Caco-2 (cell line): Measurements from ENCODE around the gene SKAP2. TPM values are rescaled to one million over a fixed set of nuclear protein-coding genes. Genes with fewer than 3 reads are reported as not detected.

Experiments used
- BruUV-seq: library from RNA; stranded (reverse); fragments of 400-500 nt; replicated peaks from 2 replicates; lab custom pipeline; 2021; lab: Mats Ljungman, UMichigan
- CTCF ChIA-PET: fragments of 300-600 bp; sonication (Branson Sonifier 250); formaldehyde crosslinking; loops from one replicate; lab custom pipeline; 2022; ENCODE audit warnings: antibody characterized with exemption; lab: Charles Lee
- POLR2A ChIA-PET: fragments of 300-600 bp; sonication (Branson Sonifier 250); formaldehyde crosslinking; loops from one replicate; lab custom pipeline; 2022; ENCODE audit warnings: antibody characterized with exemption; lab: Charles Lee
- DNase-seq, 2 experiments: peaks; one replicate each; pipeline versions ENCODE4 v3.0.0 to v3.0.0-alpha.2; 2020 to 2022
- H3K27me3 ChIP-seq: replicated peaks from 2 replicates; pipeline ENCODE4 v1.6.0; 2011; ENCODE audit warnings: low read length; ENCODE audit not compliant: control insufficient read depth, insufficient read depth
- H3K36me3 ChIP-seq: 2 replicates; pipeline ENCODE4 v1.5.1; 2011; ENCODE audit warnings: low read length; ENCODE audit not compliant: control insufficient read depth, insufficient read depth
- H3K4me1 ChIP-seq: fragments of 250-450 bp; sonication (Bioruptor Pico); 2 replicates; pipeline ENCODE4 v1.5.1; 2020; ENCODE audit warnings: mild to moderate bottlenecking
- H3K4me3 ChIP-seq: 2 replicates; pipeline ENCODE4 v1.5.1; 2011; ENCODE audit warnings: low read depth, mild to moderate bottlenecking, control low read depth, low read length
- H3K9me3 ChIP-seq: fragments of 250-450 bp; sonication (Bioruptor Pico); 2 replicates; pipeline ENCODE4 v1.5.1; 2020; ENCODE audit warnings: mild to moderate bottlenecking, moderate library complexity
- H3K27ac Mint-ChIP-seq: one replicate; pipeline ENCODE4 v1.8.0; 2022; ENCODE audit warnings: mixed read lengths; ENCODE audit not compliant: unreplicated experiment
- H3K27me3 Mint-ChIP-seq: one replicate; pipeline ENCODE4 v1.8.0; 2022; ENCODE audit warnings: mixed read lengths; ENCODE audit not compliant: insufficient read depth, unreplicated experiment
- H3K36me3 Mint-ChIP-seq: one replicate; pipeline ENCODE4 v1.8.0; 2022; ENCODE audit warnings: mild to moderate bottlenecking, mixed read lengths; ENCODE audit not compliant: insufficient read depth, unreplicated experiment
- H3K4me1 Mint-ChIP-seq: one replicate; pipeline ENCODE4 v1.8.0; 2022; ENCODE audit warnings: low read depth, mixed read lengths; ENCODE audit not compliant: unreplicated experiment
- H3K4me3 Mint-ChIP-seq: one replicate; pipeline ENCODE4 v1.8.0; 2022; ENCODE audit warnings: mild to moderate bottlenecking, moderate library complexity, mixed read lengths; ENCODE audit not compliant: unreplicated experiment
- H3K9me3 Mint-ChIP-seq: one replicate; pipeline ENCODE4 v1.8.0; 2022; ENCODE audit warnings: mixed read lengths; ENCODE audit not compliant: unreplicated experiment
- intact Hi-C: fragments of 100-400 bp; cut with micrococcal nuclease; formaldehyde crosslinking; loops from one replicate; pipeline ENCODE4 v1.10.0; 2022; ENCODE audit not compliant: unreplicated experiment
- total RNA-seq: library from RNA; stranded (reverse); gene quantifications from 2 replicates; pipeline ENCODE4 v1.2.3, GENCODE V29; 2022
- TF ChIP-seq, protein P1 (sequence below), 2 experiments: fragments of 200-600 bp in 1 of 2; IDR thresholded peaks; 1 replicate in 1 of 2; 2 replicates in 1 of 2; pipeline versions ENCODE4 v1.5.1 to v1.8.0; 2011 to 2022; ENCODE audit warnings: antibody characterized with exemption in 1 of 2, control low read depth in 1 of 2, inconsistent platforms in 1 of 2, low read depth in 1 of 2, low read length in 1 of 2, mild to moderate bottlenecking in 1 of 2, moderate library complexity in 1 of 2; ENCODE audit not compliant: insufficient read depth in 1 of 2, severe bottlenecking in 1 of 2, unreplicated experiment in 1 of 2

SKAP2 gene
- total RNA-seq, 1 experiment from 2014 or later: 36.2 TPM

DNA sequence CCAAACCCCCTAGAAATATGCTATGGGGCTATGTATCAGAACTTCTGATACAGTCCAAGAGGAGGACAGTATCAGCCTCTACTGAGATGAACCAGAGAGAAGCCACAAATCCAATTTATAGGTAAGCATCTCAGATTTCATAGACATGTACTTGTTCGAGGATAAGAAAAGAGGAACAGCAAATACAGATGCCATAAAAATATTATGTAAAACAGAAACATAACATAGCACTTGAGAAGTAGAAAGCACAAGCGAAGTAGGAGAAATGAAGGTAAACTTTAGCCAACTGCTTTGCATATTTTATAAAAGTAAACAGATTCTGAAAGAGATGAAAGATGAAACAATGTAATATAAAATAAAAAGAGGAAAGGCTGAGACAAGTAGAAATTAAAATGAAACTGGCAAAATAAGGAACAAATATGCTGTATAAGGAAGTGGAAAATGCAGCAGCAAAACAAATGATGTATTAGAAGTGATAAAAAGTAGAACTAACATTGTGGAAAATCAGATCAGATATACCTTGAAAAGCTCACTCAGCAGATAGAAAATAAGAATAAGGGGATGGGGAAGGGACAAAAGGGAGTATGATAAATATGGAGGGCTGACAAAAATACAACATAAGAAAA, 135.1 kb downstream of the SKAP2 start:
- no peaks in the 10 kb centered on the region for H3K9me3 ChIP-seq
- ChIA-PET POLR2A (no interaction called here), CTCF (no interaction called here)
- no peaks in the 10 kb centered on the region for H3K4me1 ChIP-seq
- intact Hi-C loops: no loop called here
- Mint-ChIP-seq H3K4me1 (no peaks in the 10 kb centered on the region), H3K36me3 (no peaks in the 10 kb centered on the region), H3K9me3 (no peaks in the 10 kb centered on the region), H3K4me3 (no peak overlapping the region), H3K27me3 (no peaks in the 10 kb centered on the region), H3K27ac (no peak overlapping the region)
- no peaks in the 10 kb centered on the region for H3K36me3 ChIP-seq
- no peaks in the 10 kb centered on the region for H3K27me3 ChIP-seq
- BruUV-seq: no TSS peak
- no peak overlapping the region for H3K4me3 ChIP-seq
- DNase-seq: no peak
- TF ChIP-seq, protein P1, sequence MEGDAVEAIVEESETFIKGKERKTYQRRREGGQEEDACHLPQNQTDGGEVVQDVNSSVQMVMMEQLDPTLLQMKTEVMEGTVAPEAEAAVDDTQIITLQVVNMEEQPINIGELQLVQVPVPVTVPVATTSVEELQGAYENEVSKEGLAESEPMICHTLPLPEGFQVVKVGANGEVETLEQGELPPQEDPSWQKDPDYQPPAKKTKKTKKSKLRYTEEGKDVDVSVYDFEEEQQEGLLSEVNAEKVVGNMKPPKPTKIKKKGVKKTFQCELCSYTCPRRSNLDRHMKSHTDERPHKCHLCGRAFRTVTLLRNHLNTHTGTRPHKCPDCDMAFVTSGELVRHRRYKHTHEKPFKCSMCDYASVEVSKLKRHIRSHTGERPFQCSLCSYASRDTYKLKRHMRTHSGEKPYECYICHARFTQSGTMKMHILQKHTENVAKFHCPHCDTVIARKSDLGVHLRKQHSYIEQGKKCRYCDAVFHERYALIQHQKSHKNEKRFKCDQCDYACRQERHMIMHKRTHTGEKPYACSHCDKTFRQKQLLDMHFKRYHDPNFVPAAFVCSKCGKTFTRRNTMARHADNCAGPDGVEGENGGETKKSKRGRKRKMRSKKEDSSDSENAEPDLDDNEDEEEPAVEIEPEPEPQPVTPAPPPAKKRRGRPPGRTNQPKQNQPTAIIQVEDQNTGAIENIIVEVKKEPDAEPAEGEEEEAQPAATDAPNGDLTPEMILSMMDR (IDR thresholded peaks at IDR 0.05; ENCODE audit: insufficient read depth in 1 of 2, low read depth in 1 of 2, low read length in 1 of 2, severe bottlenecking in 1 of 2, unreplicated experiment in 1 of 2): no peak

DNA sequence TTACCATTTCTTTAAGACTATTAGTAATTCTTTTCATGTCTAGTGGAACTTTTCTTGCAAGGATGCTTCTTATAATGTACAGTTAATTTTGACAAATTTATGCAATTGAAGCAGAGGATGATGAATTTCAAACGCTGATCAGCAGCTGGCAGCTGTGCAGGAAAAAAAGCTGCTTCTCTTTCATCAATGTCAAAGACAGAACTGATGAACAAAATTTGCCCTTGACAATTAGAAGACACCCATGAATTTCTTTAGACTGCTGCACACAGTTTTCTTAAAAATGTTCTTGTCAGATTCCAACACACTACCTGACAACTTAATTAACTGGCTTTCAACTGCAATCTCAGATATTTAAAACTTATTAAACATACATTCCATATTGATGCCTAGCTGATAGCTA, 138.3 kb downstream of the SKAP2 start:
- no TSS peak for BruUV-seq
- H3K36me3 ChIP-seq: no peaks in the 10 kb centered on the region
- H3K4me1 ChIP-seq: no peaks in the 10 kb centered on the region
- H3K4me3 ChIP-seq: no peak overlapping the region
- H3K4me1 Mint-ChIP-seq: no peaks in the 10 kb centered on the region
- H3K27me3 Mint-ChIP-seq: no peaks in the 10 kb centered on the region
- no peaks in the 10 kb centered on the region for H3K27me3 ChIP-seq
- ChIA-PET CTCF (no interaction called here), POLR2A (no interaction called here)
- H3K9me3 Mint-ChIP-seq: no peaks in the 10 kb centered on the region
- no peak for DNase-seq
- intact Hi-C loops: no loop called here
- H3K27ac Mint-ChIP-seq: no peak overlapping the region
- H3K9me3 ChIP-seq: no peaks in the 10 kb centered on the region
- H3K36me3 Mint-ChIP-seq: no peaks in the 10 kb centered on the region
- TF ChIP-seq, protein P1 (IDR thresholded peaks at IDR 0.05; ENCODE audit: insufficient read depth in 1 of 2, low read depth in 1 of 2, low read length in 1 of 2, severe bottlenecking in 1 of 2, unreplicated experiment in 1 of 2): no peak
- H3K4me3 Mint-ChIP-seq: no peak overlapping the region

DNA sequence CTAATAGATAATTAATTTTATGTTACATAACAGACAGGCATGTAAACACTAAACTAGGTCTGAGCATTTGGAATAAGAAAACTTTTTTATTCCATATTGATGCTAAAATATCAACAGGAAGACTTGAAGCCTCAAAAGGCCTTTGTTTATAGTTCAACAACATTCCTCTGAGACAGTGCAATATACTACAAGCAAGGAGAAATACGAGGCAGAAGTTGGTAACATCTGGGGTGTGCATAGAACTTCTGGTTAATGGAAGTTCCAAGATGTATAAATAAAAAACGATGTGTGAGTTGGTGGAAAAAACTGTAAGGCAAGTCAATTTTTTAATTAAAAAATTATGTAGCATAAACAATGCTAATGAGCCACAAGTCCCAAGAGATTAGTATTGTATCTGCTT, 139.6 kb downstream of the SKAP2 start:
- Histone ChIP-seq H3K36me3 (no peaks in the 10 kb centered on the region), H3K4me1 (no peaks in the 10 kb centered on the region), H3K4me3 (no peak overlapping the region), H3K9me3 (no peaks in the 10 kb centered on the region), H3K27me3 (no peaks in the 10 kb centered on the region)
- Mint-ChIP-seq H3K4me3 (no peak overlapping the region), H3K4me1 (no peaks in the 10 kb centered on the region), H3K9me3 (no peaks in the 10 kb centered on the region), H3K27ac (no peak overlapping the region), H3K36me3 (no peaks in the 10 kb centered on the region), H3K27me3 (no peaks in the 10 kb centered on the region)
- no peak for DNase-seq
- intact Hi-C loops: no loop called here
- BruUV-seq: no TSS peak
- POLR2A ChIA-PET: no interaction called here
- CTCF ChIA-PET: no interaction called here
- TF ChIP-seq, protein P1 (IDR thresholded peaks at IDR 0.05; ENCODE audit: insufficient read depth in 1 of 2, low read depth in 1 of 2, low read length in 1 of 2, severe bottlenecking in 1 of 2, unreplicated experiment in 1 of 2): no peak
